ENCODE measurements around the gene EEF1A1. TPM values are rescaled to one million over a fixed set of nuclear protein-coding genes. Genes with fewer than 3 reads are reported as not detected.
"Not testable (repeated sequence)": the region's sequence is repeated elsewhere in the genome, so short reads cannot be mapped to it uniquely, and the experiment has no call there.

Gene EEF1A1
- total RNA-seq, 1 donor from 2014 or later: 11,869 TPM

GRCh38 chr6:73511796-73512195 is 9.0 kb downstream of the EEF1A1 start:
- H3K4me3 Mint-ChIP-seq: peak overlapping the region; percentile 59
- no peak overlapping the region for H3K27ac Mint-ChIP-seq (ENCODE audit: unreplicated experiment)
- H3K9me3 Mint-ChIP-seq: no peaks in the 10 kb centered on the region
- peaks cover 24% of the 10 kb centered on the region for H3K36me3 Mint-ChIP-seq (ENCODE audit: low read depth)
- peaks cover 28% of the 10 kb centered on the region for H3K27me3 Mint-ChIP-seq (ENCODE audit: low read depth)
- H3K4me1 Mint-ChIP-seq: peaks cover 22% of the 10 kb centered on the region
- no peak for DNase-seq (ENCODE audit: low read depth, low spot score)
- no peak for TF ChIP-seq CTCF (conservative IDR thresholded peaks at IDR 0.05)

DNA sequence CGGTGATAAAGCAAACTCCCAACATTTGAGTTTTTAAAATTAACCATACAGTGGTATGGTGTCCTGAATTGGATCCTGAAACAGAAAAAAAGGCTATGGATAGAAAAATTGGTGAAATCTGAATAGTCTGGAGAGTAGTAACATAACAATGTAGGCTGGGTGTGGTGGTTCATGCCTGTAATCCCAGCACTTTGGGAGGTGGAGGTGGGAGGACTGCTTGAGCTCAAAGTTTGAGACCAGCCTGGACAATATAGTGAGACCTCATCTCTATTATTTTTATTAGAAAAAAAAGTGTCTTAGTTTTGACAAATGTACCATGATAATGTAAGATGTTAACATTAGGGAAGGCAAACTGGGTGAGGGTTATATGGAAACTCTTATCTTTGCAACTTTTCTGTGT is 11.0 kb downstream of the EEF1A1 start:
- peaks cover 3% of the 10 kb centered on the region for H3K4me1 Mint-ChIP-seq
- no peak overlapping the region for H3K27ac Mint-ChIP-seq (ENCODE audit: unreplicated experiment)
- peak overlapping the region; percentile 29 for H3K4me3 Mint-ChIP-seq
- H3K36me3 Mint-ChIP-seq (ENCODE audit: low read depth): peaks cover 9% of the 10 kb centered on the region
- no peak for TF ChIP-seq CTCF (conservative IDR thresholded peaks at IDR 0.05)
- H3K9me3 Mint-ChIP-seq: no peaks in the 10 kb centered on the region
- no peak for DNase-seq (ENCODE audit: low read depth, low spot score)
- H3K27me3 Mint-ChIP-seq (ENCODE audit: low read depth): peaks cover 16% of the 10 kb centered on the region

- no peak for TF ChIP-seq CTCF (conservative IDR thresholded peaks at IDR 0.05)
- H3K36me3 Mint-ChIP-seq (ENCODE audit: low read depth): peaks cover 11% of the 10 kb centered on the region
- H3K27me3 Mint-ChIP-seq (ENCODE audit: low read depth): peaks cover 10% of the 10 kb centered on the region
- peak overlapping the region; percentile 44 for H3K4me3 Mint-ChIP-seq
- H3K4me1 Mint-ChIP-seq: no peaks in the 10 kb centered on the region
- DNase-seq (ENCODE audit: low read depth, low spot score): no peak
- no peaks in the 10 kb centered on the region for H3K9me3 Mint-ChIP-seq
- H3K27ac Mint-ChIP-seq (ENCODE audit: unreplicated experiment): peak overlapping the region; percentile 19
Observed at GRCh38 chr6:73508776-73509175, 12.1 kb downstream of the EEF1A1 start.

DNA sequence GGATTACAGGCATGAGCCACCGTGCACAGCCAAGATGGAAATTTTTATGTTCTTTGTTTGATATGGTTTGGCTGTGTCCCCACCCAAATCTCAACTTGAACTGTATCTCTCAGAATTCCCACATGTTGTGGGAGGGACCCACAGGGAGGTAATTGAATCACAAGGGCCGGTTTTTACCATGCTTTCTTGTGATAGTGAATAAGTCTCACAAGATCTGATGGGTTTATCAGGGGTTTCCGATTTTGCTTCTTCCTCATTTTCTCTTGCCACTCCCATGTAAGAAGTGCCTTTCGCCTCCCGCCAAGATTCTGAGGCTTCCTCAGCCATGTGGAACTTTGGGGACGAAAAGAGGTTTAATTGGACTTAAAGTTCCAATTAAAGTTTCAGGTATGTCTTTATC is 14.6 kb downstream of the EEF1A1 start:
- Mint-ChIP-seq H3K9me3 (no peaks in the 10 kb centered on the region), H3K27ac (ENCODE audit: unreplicated experiment) (no peak overlapping the region), H3K4me1 (no peaks in the 10 kb centered on the region), H3K36me3 (ENCODE audit: low read depth) (peaks cover 4% of the 10 kb centered on the region), H3K4me3 (no peak overlapping the region), H3K27me3 (ENCODE audit: low read depth) (no peaks in the 10 kb centered on the region)
- DNase-seq (ENCODE audit: low read depth, low spot score): no peak
- TF ChIP-seq CTCF (conservative IDR thresholded peaks at IDR 0.05): no peak

DNA sequence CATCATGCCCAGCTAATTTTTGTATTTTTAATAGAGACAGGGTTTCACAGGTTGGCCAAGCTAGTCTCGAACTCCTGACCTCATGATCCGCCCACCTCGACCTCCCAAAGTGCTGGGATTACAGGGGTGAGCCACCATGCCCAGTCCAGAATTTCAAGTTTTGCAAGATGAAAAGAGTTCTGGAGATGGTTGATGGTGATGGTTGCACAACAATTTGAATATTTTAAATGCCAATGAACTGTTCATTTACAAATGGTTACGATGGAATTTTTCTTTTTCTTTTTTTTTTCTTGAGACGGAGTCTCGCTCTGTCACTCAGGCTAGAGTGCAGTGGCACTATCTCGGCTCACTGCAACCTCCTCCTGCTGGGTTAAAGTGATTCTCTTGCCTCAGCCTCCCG is 15.1 kb downstream of the EEF1A1 start:
- not testable (repeated sequence) for DNase-seq (ENCODE audit: low read depth, low spot score); H3K4me3 Mint-ChIP-seq; H3K27ac Mint-ChIP-seq (ENCODE audit: unreplicated experiment); H3K36me3 Mint-ChIP-seq (ENCODE audit: low read depth); H3K27me3 Mint-ChIP-seq (ENCODE audit: low read depth); H3K4me1 Mint-ChIP-seq; H3K9me3 Mint-ChIP-seq

DNA sequence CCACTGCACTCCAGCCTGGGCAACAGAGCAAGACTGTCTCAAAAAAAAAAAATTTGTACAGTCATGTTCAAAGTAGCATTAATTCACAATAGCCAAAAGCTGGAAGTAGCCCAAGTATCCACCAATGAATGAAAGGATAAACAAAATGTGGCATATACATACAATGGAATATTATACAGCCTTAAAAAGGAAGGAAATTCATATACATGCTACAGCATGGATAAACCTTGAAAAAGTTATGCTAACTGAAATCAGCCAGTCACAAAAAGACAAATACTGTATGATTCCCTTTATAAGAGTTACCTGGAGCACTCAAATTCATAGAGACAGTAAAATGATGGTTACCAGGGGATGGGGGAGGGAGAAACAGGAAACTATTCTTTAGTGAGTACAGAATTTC is 15.7 kb downstream of the EEF1A1 start:
- Mint-ChIP-seq H3K9me3 (no peaks in the 10 kb centered on the region), H3K27me3 (ENCODE audit: low read depth) (no peaks in the 10 kb centered on the region), H3K27ac (ENCODE audit: unreplicated experiment) (no peak overlapping the region), H3K4me1 (no peaks in the 10 kb centered on the region), H3K4me3 (no peak overlapping the region), H3K36me3 (ENCODE audit: low read depth) (peaks cover 4% of the 10 kb centered on the region)
- no peak for TF ChIP-seq CTCF (conservative IDR thresholded peaks at IDR 0.05)
- no peak for DNase-seq (ENCODE audit: low read depth, low spot score)

All from neural crest cell (in vitro differentiated cells).